Stomach smooth muscle (tissue), 2 donors: ENCODE data around the gene TRIP4.
A peak's percentile ranks its signal among the peaks of the same experiment; 100 is the strongest.
"Not testable (repeated sequence)": the region's sequence is repeated elsewhere in the genome, so short reads cannot be mapped to it uniquely, and the experiment has no call there.

Source experiments
- H3K27ac ChIP-seq: one replicate; pipeline ENCODE4 v1.7.0; 2013; ENCODE audit warnings: mild to moderate bottlenecking, low read length, inconsistent platforms
- H3K27me3 ChIP-seq, 2 donors: one replicate each; pipeline ENCODE4 v1.7.0; 2013; ENCODE audit warnings: low read length in 2 of 2; ENCODE audit not compliant: insufficient read depth in 2 of 2, control insufficient read depth in 1 of 2
- H3K36me3 ChIP-seq, 2 donors: one replicate each; pipeline ENCODE4 v1.7.0; 2013; ENCODE audit warnings: low read length in 2 of 2; ENCODE audit not compliant: control insufficient read depth in 2 of 2, insufficient read depth in 2 of 2
- H3K4me1 ChIP-seq: one replicate; pipeline ENCODE4 v1.7.0; 2013; ENCODE audit warnings: low read length; ENCODE audit not compliant: control insufficient read depth, insufficient read depth
- H3K4me3 ChIP-seq, 2 donors: one replicate each; pipeline ENCODE4 v1.7.0; 2013; ENCODE audit warnings: low read length in 2 of 2
- H3K9ac ChIP-seq, 2 donors: one replicate each; pipeline ENCODE4 v1.7.0; 2013; ENCODE audit warnings: low read length in 2 of 2, mild to moderate bottlenecking in 1 of 2
- H3K9me3 ChIP-seq, 2 donors: one replicate each; pipeline ENCODE4 v1.7.0; 2013; ENCODE audit warnings: low read length in 2 of 2; ENCODE audit not compliant: control insufficient read depth in 2 of 2
- donor health status: healthy.
- donor health status: Pancreatic carcinoma.

The TRIP4 gene

DNA sequence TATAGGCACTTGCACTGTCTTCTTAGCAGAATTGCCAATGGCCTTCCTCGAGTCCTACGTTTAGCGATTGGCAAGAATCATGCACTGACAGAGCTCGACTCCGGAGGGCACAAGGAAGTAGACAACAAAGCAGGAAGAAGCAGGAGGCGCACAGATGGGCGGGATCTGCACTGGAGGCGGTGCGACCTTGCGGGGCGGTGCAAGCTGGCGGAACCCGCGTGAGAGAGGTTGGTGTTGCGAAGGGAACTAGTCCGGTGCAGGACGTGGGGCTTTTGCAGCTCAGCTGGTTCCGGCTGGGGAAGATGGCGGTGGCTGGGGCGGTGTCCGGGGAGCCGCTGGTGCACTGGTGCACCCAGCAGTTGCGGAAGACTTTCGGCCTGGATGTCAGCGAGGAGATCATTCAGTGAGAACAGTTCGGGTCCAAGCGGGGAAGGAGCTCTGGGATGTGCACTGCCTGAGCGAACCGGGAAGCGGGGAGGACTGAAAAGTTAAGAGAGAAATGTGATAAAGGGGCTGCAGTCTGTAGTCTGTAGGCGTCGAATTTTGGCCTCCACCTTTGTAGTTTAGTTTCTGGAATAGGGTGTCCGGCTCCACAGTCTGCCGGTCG is at the start of gene TRIP4:
TRIP4 (plus strand) TSS at position 275 of the 607 bp plus-strand sequence; CDS start at position 303, 28 bp downstream.
- Histone ChIP-seq H3K4me1 (peaks cover 15% of the 10 kb centered on the region), H3K27me3 (no peaks in the 10 kb centered on the region), H3K4me3 (peak within 1 kb of the TSS; percentile 83 to 98), H3K27ac (peak within 1 kb of the TSS; percentile 49), H3K9me3 (no peaks in the 10 kb centered on the region), H3K36me3 (no peaks in the 10 kb centered on the region), H3K9ac (peak within 1 kb of the TSS; percentile 66 to 89)

DNA sequence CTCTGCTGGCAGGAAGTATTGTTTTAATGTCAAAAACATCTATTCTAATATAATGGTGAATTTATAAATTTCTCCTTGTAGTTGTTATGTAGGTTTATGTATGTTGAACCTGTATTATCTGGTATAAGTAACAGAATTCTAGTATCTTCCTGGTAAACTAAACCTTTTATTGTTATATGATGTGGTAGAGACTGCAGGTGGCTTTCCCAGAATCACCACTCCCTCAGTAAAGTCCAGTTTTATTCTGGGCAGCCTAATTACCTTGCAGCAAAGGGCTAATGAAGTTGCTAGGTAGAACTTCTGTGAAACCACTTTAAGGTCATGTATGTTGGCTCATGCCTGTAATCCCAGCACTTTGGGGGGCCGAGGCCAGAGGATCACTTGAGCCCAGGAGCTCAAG is 47.3 kb upstream of the TRIP4 start:
- Histone ChIP-seq H3K27me3 (no peaks in the 10 kb centered on the region), H3K4me1 (no peaks in the 10 kb centered on the region), H3K27ac (no peak overlapping the region), H3K9me3 (no peaks in the 10 kb centered on the region), H3K36me3 (peaks cover 0 to 3% of the 10 kb centered on the region in 2 donors), H3K4me3 (no peak overlapping the region), H3K9ac (no peak overlapping the region)

DNA sequence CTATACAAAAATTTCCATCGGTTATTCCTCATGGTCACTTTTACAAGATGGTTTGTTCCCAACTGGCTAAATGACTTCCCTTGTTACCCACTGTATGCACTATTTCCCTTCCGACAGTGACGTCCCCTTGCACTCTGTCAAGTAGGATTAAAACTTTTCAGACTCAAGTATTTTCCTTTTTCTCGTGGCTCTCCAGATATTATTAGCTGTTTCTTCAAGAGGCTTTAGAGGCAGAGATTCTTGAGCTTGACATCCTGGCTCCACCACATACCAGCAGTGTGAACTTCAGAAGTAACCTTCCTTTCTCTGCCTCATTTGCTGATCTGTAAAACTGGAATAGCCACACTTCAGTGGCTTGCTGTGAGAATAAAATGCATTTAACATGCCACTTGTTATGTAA is 45.7 kb upstream of the TRIP4 start:
- H3K9me3 ChIP-seq: no peaks in the 10 kb centered on the region
- H3K36me3 ChIP-seq: peaks cover 0 to 3% of the 10 kb centered on the region in 2 donors
- no peak overlapping the region for H3K27ac ChIP-seq
- no peaks in the 10 kb centered on the region for H3K27me3 ChIP-seq
- no peak overlapping the region for H3K9ac ChIP-seq
- H3K4me1 ChIP-seq: no peaks in the 10 kb centered on the region
- no peak overlapping the region for H3K4me3 ChIP-seq

- Histone ChIP-seq H3K9ac (no peak overlapping the region), H3K27me3 (no peaks in the 10 kb centered on the region), H3K36me3 (peaks cover 0 to 3% of the 10 kb centered on the region in 2 donors), H3K4me1 (no peaks in the 10 kb centered on the region), H3K9me3 (no peaks in the 10 kb centered on the region), H3K4me3 (no peak overlapping the region), H3K27ac (no peak overlapping the region)
Measured at GRCh38 chr15:64343222-64343621, 44.4 kb upstream of the TRIP4 start.

DNA sequence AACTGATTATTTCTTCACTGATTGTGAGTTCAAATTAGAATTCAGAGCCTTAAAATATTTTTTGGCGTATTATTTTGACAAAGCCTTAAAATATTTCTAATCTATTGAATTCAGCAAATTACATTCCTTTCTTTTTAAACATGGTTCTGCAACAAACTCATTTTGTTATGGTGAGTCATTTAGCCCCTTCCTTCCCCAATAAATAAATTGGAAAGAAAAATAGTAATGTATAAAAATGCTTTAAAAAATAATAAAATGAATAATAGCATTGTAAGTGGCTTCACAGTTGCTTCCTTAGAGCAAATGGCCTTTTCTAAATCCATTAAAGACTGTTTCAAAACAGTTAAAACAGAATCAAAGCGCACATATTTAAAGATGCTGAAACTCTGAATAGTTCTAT is 43.8 kb upstream of the TRIP4 start:
- no peak overlapping the region for H3K9ac ChIP-seq
- H3K4me1 ChIP-seq: no peaks in the 10 kb centered on the region
- no peaks in the 10 kb centered on the region for H3K9me3 ChIP-seq
- no peaks in the 10 kb centered on the region for H3K27me3 ChIP-seq
- no peak overlapping the region for H3K27ac ChIP-seq
- H3K4me3 ChIP-seq: no peak overlapping the region
- peaks cover 0 to 3% of the 10 kb centered on the region in 2 donors for H3K36me3 ChIP-seq

- H3K27me3 ChIP-seq: no peaks in the 10 kb centered on the region
- no peaks in the 10 kb centered on the region for H3K9me3 ChIP-seq
- H3K36me3 ChIP-seq: peaks cover 0 to 3% of the 10 kb centered on the region in 2 donors
- H3K9ac ChIP-seq: no peak overlapping the region
- H3K4me1 ChIP-seq: no peaks in the 10 kb centered on the region
- no peak overlapping the region for H3K27ac ChIP-seq
- no peak overlapping the region for H3K4me3 ChIP-seq
Measured at GRCh38 chr15:64344651-64345294, 42.9 kb upstream of the TRIP4 start.

GRCh38 chr15:64346242-64346641 is 41.4 kb upstream of the TRIP4 start:
- not testable (repeated sequence) for H3K4me3 ChIP-seq, H3K4me1 ChIP-seq, H3K36me3 ChIP-seq, H3K27ac ChIP-seq, H3K27me3 ChIP-seq, H3K9ac ChIP-seq, H3K9me3 ChIP-seq

GRCh38 chr15:64348455-64348854 is 39.2 kb upstream of the TRIP4 start:
- Histone ChIP-seq H3K4me1 (no peaks in the 10 kb centered on the region), H3K9me3 (no peaks in the 10 kb centered on the region), H3K27ac (no peak overlapping the region), H3K27me3 (no peaks in the 10 kb centered on the region), H3K36me3 (no peaks in the 10 kb centered on the region), H3K4me3 (no peak overlapping the region), H3K9ac (no peak overlapping the region)

DNA sequence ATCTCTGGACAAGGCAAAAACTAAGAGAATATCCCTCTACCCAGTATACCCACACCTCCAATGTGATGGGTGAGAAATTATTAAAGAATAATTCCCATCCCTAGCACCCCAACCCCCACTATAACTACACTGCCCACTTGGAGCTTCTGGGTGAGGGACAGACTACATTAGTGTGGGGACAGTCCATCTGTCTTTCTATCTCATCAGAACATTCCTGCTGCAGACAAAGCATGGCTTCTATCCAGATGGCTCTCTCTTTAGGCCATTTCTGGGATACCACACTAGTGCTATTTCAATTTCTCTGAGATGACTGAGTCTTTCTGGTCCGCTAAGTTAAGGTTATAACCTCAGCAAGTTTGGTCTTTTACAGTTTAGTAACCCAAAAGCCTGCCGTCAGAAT is 38.3 kb upstream of the TRIP4 start:
- Histone ChIP-seq H3K9me3 (no peaks in the 10 kb centered on the region), H3K9ac (no peak overlapping the region), H3K36me3 (no peaks in the 10 kb centered on the region), H3K27ac (no peak overlapping the region), H3K4me3 (no peak overlapping the region), H3K27me3 (no peaks in the 10 kb centered on the region), H3K4me1 (no peaks in the 10 kb centered on the region)

DNA sequence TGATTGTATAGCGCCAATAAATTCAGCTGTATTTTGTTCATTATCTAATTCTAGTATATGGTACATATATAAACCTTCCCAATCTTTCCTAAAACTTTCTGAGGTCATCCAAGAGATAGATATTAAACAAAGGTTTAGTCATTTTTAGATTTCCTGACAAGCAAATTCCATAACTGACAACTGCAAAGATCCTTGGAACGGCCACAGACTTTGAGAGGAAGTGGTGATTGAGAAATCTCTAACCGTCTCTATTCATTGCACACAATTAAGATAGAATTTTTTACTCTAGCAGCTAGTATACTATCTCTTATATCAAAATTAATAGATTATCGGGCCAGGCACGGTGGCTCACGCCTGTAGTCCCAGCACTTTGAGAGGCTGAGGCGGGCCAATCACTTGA is 36.4 kb upstream of the TRIP4 start:
- H3K27me3 ChIP-seq: no peaks in the 10 kb centered on the region
- H3K9ac ChIP-seq: no peak overlapping the region

DNA sequence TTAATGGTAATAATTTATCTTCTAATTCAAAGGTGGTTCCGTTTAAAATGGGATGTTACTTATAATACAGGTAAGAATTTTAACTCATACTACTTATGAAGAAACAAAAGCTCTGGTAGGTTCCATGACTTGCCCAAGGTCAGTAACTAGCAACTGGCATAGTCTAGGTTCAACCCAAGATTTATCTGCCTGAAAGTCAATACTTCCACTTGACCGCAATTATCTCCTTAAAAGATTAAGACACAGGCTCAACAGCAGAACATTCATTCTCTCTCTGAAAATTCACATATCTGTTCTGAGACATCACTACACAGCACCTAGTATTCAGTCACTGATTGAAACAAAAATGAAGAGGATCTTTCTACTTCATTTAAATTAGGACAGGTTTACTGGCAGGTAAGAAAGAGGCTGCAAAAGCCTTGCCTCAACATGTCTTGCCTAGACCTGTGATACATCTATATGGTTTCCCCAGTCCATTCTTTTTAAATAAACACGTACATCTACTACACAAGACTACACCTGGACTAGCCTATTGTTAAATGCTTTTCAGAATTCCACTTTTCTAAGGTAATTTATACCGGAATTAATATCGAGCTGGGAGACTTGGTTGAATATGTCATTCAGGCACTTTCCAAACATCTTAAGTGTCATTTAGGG is 32.8 kb upstream of the TRIP4 start:
- no peaks in the 10 kb centered on the region for H3K9me3 ChIP-seq
- no peaks in the 10 kb centered on the region for H3K27me3 ChIP-seq
- H3K4me1 ChIP-seq: peaks cover 3% of the 10 kb centered on the region
- peak overlapping the region; percentile 75 to 92 for H3K4me3 ChIP-seq
- H3K9ac ChIP-seq: peak overlapping the region; percentile 76 to 80
- H3K27ac ChIP-seq: no peak overlapping the region
- H3K36me3 ChIP-seq: no peaks in the 10 kb centered on the region

More for the DNA sequence above, 36.4 kb upstream of the TRIP4 start:
- no peaks in the 10 kb centered on the region for H3K9me3 ChIP-seq
- no peaks in the 10 kb centered on the region for H3K36me3 ChIP-seq
- no peak overlapping the region for H3K27ac ChIP-seq
- H3K4me1 ChIP-seq: no peaks in the 10 kb centered on the region
- no peak overlapping the region for H3K4me3 ChIP-seq
